Fibroblast of skin of back (primary cell): ENCODE data around the gene NCKIPSD. TPM values are rescaled to one million over a fixed set of nuclear protein-coding genes. Genes with fewer than 3 reads are reported as not detected.
"Not testable (repeated sequence)": the region's sequence is repeated elsewhere in the genome, so short reads cannot be mapped to it uniquely, and the experiment has no call there.

ENCODE experiments used
- DNase-seq: peaks from one replicate; pipeline ENCODE4 v3.0.0-alpha.2; 2013
- polyA plus RNA-seq, 2 experiments: library from polyadenylated mRNA; unstranded; fragments of 120-200 nt; gene quantifications; one replicate each; pipeline ENCODE4 v1.2.1, GENCODE V29; 2013; ENCODE audit not compliant: insufficient read length in 2 of 2

The NCKIPSD gene
- 20.9 TPM for polyA plus RNA-seq (2013, experiment 1 of 2; ENCODE audit: insufficient read length)
- polyA plus RNA-seq (2013, experiment 2 of 2; ENCODE audit: insufficient read length) = 16.8 TPM

DNA sequence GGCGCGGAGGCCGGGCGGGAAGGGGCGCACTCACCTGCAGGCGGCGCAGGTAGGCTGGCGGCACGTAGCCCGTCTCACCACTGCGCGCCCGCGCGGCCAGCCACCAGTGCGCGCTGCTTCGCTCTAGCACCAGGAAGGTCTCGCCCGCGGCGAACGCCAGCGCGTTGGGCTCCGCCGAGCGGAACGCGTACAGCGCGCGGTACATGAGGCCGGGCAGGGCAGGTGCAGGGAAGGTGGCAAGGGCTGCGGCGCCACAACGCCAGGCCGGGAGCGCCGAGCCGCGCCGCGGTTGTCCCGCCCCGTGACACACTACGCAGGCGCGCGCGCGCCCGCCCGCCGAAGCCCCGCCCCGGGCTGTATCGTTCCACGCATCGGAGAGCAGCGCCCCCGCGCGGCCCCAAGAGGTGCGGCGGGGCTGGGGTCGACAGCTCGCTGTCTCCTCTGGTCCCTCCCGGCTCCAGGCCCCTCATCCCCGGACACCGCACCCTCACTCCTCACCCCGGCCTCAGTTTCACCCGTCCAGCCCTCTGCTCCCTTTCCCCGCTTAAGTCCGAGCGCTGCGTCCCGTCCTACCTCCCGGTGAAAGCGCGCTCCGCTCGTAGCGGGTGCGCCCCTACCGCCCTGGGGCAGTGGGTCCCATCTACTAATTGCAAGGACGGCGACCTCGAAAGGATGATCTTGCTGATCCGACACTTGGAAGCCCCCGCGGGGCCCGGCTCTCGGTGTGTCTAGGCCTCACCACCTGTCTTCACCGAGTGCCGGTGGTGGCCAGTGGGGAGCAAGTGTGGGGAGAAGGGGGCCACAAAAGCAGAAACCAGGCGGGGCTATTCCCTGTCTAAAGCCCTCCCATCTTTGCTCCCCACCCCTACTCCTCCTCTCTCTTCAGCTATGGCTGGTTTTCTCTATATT lies at the start of gene NCKIPSD:
TSS of gene NCKIPSD (minus strand) at position 313 of the 909 bp plus-strand sequence. CDS start at position 205, 108 bp downstream.
- peak; percentile 77 for DNase-seq

- DNase-seq = peak; percentile 8
Measured at GRCh38 chr3:48735075-48735767, 49.5 kb upstream of the NCKIPSD start.

DNA sequence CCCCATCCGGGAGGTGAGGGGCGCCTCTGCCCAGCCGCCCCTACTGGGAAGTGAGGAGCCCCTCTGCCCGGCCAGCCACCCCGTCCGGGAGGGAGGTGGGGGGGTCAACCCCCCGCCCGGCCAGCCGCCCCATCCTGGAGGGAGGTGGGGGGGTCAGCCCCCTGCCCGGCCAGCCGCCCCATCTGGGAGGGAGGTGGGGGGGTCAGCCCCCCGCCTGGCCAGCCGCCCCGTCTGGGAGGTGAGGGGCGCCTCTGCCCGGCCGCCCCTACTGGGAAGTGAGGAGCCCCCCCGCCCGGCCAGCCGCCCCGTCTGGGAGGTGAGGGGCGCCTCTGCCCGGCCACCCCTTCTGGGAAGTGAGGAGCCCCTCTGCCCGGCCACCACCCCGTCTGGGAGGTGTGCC lies 48.8 kb upstream of the NCKIPSD start:
- DNase-seq = not testable (repeated sequence)

DNA sequence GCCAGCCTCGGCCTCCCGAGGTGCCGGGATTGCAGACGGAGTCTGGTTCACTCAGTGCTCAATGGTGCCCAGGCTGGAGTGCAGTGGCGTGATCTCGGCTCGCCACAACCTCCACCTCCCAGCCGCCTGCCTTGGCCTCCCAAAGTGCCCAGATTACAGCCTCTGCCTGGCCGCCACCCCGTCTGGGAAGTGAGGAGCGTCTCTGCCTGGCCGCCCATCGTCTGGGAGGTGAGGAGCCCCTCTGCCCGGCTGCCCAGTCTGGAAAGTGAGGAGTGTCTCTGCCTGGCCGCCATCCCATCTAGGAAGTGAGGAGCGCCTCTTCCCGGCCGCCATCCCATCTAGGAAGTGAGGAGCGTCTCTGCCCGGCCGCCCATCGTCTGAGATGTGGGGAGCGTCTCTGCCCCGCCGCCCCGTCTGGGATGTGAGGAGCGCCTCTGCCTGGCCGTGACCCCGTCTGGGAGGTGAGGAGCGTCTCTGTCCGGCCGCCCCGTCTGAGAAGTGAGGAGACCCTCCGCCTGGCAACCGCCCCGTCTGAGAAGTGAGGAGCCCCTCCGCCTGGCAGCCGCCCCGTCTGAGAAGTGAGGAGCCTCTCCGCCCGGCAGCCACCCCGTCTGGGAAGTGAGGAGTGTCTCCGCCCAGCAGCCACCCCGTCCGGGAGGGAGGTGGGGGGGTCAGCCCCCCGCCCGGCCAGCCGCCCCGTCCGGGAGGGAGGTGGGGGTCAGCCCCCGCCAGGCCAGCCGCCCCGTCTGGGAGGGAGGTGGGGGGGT lies 48.2 kb upstream of the NCKIPSD start:
- DNase-seq = not testable (repeated sequence)

DNA sequence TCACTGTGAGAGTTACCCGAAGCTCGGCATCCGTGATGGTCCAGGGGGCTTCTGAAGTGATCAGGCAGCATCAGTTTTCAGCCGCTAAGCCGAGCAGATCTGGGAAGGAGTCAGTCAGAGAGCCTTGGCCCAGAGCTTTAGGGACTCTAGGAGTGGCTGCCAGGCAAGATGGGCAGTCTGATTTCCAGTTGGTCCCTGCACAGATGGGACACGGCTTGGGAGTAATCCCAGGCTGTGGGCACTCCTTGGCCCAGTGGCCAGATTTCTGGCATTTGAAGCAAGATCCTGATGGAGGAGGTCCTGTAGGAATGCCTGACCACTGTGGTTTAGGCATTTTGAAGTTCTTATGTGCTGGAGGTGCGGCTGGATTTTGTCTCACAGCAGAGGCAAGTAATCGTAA lies 41.8 kb upstream of the NCKIPSD start:
- no peak for DNase-seq

- DNase-seq = not testable (repeated sequence)
Measured at GRCh38 chr3:48725185-48725855, 39.6 kb upstream of the NCKIPSD start.

DNA sequence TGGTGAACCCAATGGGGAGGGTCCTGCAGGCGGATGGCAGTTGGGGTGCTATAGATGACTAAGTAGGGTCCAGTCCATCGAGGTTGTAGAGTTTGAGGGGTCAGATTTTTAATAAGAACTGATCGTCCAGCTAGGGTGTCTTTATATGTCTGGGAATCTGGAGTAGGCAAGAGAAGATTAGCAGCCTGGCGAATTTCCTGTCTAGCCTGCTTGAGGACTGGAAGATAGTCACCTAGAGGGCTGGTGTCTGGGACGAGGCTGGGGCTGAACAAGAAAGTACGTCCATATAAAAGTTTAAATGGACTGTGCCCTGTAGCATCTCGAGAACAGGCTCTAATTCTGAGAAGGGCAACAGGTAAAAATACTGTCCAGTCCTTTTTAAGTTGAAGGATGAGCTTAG lies 38.0 kb upstream of the NCKIPSD start:
- no peak for DNase-seq

DNA sequence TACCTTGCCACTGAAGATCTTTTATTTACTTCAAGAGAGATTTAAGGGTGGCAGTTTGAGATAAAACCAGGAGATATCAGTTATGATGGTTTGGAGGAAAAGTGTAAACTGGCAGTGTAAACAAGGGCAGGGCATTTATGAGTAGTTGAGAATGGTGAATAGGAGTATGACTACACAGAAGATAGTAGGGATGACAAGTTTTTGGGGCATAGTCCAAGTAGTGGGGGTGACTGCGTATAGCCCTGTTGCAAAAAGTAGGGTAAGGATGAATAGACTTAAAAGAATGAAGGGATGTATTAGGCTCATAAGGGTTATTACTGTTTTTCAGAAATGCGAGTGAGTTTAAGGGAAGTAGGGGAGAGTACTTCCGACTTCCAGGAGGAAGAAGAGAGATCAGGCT lies 37.6 kb upstream of the NCKIPSD start:
- not testable (repeated sequence) for DNase-seq

DNA sequence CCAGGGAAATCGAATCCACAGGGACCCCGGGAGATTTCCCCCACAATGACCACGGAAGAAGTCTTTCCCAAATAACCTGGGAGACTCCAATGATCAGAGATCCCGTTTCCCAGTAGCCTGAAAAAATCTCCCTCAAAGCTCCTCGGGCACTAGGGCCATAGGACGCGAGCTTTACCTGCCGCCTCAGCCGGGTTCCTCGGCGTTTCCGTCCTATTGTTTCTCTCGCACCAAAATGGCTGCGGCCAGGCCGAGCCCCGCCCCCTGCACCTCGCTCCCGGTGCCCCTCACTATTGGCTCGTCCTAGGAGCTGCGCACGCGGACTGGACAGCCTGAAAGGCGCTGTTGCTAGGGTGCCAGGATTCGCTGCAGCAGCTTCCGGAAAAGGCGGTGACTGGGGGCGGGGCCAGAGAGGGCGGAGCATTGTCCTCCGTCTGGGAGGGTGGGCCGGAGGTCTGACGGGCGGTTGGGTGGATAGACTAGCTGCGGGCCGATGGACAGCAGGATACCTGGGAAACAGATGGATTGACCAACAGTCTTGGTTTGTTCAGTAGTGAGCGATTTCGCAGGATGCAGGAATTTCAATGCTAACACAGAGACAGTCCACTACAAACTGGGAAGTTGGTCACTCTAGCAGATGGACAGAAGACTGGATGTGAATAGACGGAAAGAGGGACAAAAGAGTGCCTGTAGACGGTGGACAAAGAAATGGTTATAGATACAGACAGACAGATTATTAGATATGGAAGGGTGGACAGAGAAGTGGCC lies 31.4 kb upstream of the NCKIPSD start, which contains the start of gene IP6K2:
TSS of gene IP6K2 (minus strand) at position 240 of the 765 bp plus-strand sequence. CDS start 21,930 bp downstream, outside the sequence.
- peak; percentile 98 for DNase-seq

DNA sequence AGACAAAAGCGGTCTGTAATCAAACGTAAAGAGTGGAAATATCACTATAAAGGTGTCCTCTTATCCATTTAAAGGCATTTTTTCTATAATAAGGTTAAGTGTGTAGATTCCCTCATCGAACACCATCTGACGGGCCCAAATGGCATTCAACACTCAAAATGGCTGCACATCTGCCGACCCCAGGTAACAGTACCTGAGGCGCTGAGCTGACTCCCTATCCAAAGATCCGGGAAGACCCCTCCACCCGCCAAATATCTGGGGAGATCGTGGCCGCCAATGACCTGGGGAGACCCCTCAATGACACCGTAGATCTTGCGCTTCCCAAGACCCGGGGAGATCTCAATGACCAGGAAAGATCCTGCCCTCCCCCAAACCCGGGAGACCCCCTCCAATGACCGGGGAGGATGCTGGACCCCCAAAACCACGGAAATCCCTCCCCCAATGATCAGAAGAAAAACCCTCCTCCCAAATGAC lies 30.8 kb upstream of the NCKIPSD start:
- no peak for DNase-seq

DNA sequence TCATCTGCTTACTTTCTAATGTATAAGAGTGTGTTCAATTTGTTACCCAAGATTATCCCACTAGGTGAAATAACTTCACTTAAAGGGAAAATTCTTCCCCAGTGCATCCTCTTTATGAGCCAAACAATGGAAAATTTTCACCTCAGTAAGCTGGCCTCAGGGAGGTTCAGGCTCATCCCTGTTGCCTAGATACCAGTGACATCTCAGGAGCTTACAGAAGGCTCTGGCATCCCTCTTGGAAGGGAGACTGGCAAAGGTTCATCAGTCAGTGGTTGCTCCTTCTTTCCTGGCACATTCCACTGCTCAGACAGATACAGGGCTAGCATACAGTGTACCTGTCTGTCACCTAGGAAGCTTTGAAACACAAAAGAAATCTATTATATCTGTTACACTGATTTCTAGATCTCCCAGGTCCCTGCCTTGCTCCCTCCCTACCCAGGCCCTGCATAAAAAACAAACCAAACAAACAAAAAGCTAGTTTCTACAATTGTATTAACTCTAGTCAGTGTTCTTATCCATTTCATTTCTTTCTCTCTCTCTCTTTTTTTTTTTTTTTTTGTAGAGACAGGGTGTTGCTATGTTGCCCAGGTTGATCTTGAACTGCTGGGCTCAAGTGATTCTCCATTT lies 29.6 kb upstream of the NCKIPSD start:
- peak; percentile 27 for DNase-seq

- no peak for DNase-seq
Measured at GRCh38 chr3:48711727-48712126, 26.0 kb upstream of the NCKIPSD start.

DNA sequence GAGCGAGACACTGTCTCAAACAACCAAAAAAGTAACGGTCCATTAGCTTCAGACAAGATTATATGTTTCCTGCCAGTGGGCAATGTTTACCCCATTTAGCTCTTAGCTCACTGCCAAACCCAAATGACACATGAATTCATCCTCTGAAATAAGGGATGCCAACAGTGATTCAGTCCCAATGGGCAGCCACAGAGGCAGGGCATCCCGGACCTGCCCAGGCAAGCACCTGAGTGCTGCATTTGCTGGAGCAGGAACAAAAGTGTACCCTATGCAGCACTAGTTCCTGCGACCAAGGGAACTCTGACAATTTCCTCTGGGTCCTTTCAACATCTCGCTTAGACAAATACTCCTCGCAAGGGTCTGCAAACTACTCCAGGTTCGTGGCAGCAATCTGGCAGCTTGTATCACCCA lies 23.3 kb upstream of the NCKIPSD start:
- no peak for DNase-seq

- peak; percentile 49 for DNase-seq
Measured at GRCh38 chr3:48708481-48708889, 22.8 kb upstream of the NCKIPSD start.

- DNase-seq = no peak
Measured at GRCh38 chr3:48707157-48707556, 21.4 kb upstream of the NCKIPSD start.

- no peak for DNase-seq
Measured at GRCh38 chr3:48702320-48702920, 16.7 kb upstream of the NCKIPSD start.

DNA sequence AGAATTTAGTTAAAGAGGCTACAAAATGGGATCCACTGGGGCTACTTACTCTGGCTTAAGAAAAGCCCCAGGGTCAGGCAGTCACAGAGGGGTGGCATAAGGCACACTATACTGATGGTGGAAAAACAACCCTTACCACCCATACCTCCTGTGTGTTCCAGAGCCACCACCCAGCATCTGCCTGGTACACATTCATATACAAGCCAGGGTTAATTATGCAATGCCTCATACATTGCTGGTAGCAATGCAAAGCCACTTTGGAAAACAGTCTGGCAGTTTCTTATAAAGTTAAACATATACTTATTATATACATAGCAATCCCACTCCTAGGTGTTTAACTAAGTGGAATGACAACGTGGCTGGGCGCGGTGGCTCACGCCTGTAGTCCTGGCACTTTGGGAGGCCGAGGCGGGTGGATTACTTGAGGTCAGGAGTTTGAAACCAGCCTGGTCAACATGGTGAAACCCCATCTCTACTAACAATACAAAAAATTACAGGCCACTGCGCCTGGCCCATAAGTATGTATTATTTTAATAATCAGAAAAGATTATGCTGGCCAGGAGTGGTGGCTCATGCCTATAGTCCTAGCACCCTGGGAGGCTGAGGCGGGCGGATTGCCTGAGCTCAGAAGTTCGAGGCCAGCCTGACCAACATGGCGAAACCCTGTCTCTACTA lies 15.2 kb upstream of the NCKIPSD start:
- no peak for DNase-seq

GRCh38 chr3:48698891-48699290 lies 13.2 kb upstream of the NCKIPSD start:
- no peak for DNase-seq

GRCh38 chr3:48697952-48698351 lies 12.2 kb upstream of the NCKIPSD start:
- DNase-seq = no peak
